OCI-LY7 (cell line): ENCODE measurements around the gene AZGP1.

ENCODE experiments used
- CTCF ChIP-seq: fragments of 200-600 bp; sonication (generic); conservative IDR thresholded peaks from 2 replicates; pipeline ENCODE4 v1.5.1; 2014; ENCODE audit warnings: mild to moderate bottlenecking, antibody characterized with exemption, low read length, moderate library complexity, mixed read lengths
- EZH2phosphoT487 ChIP-seq: fragments of 200-600 bp; sonication (generic); IDR thresholded peaks from 2 replicates; pipeline ENCODE4 v1.6.1; 2018; ENCODE audit warnings: low read depth, borderline replicate concordance, mild to moderate bottlenecking, mixed run types, antibody characterized with exemption, low read length, moderate library complexity, mixed read lengths

- TF ChIP-seq CTCF (no peak), EZH2phosphoT487 (no peak)
Measured at GRCh38 chr7:100015232-100016214, 39.7 kb upstream of the AZGP1 start, which contains the start of gene ZKSCAN1.
